ENCODE data around the gene SHISA6. TPM values are rescaled to one million over a fixed set of nuclear protein-coding genes. Genes with fewer than 3 reads are reported as not detected.

SHISA6 gene
- total RNA-seq, 1 donor from 2014 or later, result 1.4 TPM

- H3K36me3 Mint-ChIP-seq (ENCODE audit: low read depth), result no peaks in the 10 kb centered on the region
- H3K4me1 Mint-ChIP-seq, result no peaks in the 10 kb centered on the region
- H3K27ac Mint-ChIP-seq (ENCODE audit: unreplicated experiment), result no peak overlapping the region
- no peak for DNase-seq (ENCODE audit: low read depth, low spot score)
- H3K27me3 Mint-ChIP-seq (ENCODE audit: low read depth), result no peaks in the 10 kb centered on the region
- peaks cover 2% of the 10 kb centered on the region for H3K9me3 Mint-ChIP-seq
- no peak overlapping the region for H3K4me3 Mint-ChIP-seq
- TF ChIP-seq, protein P1, sequence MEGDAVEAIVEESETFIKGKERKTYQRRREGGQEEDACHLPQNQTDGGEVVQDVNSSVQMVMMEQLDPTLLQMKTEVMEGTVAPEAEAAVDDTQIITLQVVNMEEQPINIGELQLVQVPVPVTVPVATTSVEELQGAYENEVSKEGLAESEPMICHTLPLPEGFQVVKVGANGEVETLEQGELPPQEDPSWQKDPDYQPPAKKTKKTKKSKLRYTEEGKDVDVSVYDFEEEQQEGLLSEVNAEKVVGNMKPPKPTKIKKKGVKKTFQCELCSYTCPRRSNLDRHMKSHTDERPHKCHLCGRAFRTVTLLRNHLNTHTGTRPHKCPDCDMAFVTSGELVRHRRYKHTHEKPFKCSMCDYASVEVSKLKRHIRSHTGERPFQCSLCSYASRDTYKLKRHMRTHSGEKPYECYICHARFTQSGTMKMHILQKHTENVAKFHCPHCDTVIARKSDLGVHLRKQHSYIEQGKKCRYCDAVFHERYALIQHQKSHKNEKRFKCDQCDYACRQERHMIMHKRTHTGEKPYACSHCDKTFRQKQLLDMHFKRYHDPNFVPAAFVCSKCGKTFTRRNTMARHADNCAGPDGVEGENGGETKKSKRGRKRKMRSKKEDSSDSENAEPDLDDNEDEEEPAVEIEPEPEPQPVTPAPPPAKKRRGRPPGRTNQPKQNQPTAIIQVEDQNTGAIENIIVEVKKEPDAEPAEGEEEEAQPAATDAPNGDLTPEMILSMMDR (conservative IDR thresholded peaks at IDR 0.05), result no peak
Measured at GRCh38 chr17:11582217-11582616, 341.2 kb downstream of the SHISA6 start.

GRCh38 chr17:11583306-11583992, 342.4 kb downstream of the SHISA6 start:
- TF ChIP-seq, protein P1 (conservative IDR thresholded peaks at IDR 0.05), result no peak
- Mint-ChIP-seq H3K36me3 (ENCODE audit: low read depth) (no peaks in the 10 kb centered on the region), H3K4me3 (no peak overlapping the region), H3K4me1 (no peaks in the 10 kb centered on the region), H3K9me3 (peaks cover 2% of the 10 kb centered on the region), H3K27me3 (ENCODE audit: low read depth) (no peaks in the 10 kb centered on the region), H3K27ac (ENCODE audit: unreplicated experiment) (no peak overlapping the region)
- no peak for DNase-seq (ENCODE audit: low read depth, low spot score)

GRCh38 chr17:11589716-11590115, 348.7 kb downstream of the SHISA6 start:
- DNase-seq (ENCODE audit: low read depth, low spot score), result no peak
- no peaks in the 10 kb centered on the region for H3K4me1 Mint-ChIP-seq

GRCh38 chr17:11598274-11599221, 357.5 kb downstream of the SHISA6 start, which contains the start of gene DNAH9:
Gene DNAH9 (plus strand): TSS chr17:11598470. CDS start chr17:11598499, 29 bp downstream.
- Mint-ChIP-seq H3K4me3 (peak within 1 kb of the TSS; percentile 84), H3K36me3 (ENCODE audit: low read depth) (no peaks in the 10 kb centered on the region), H3K9me3 (no peaks in the 10 kb centered on the region), H3K27ac (ENCODE audit: unreplicated experiment) (no peak within 1 kb of the TSS), H3K27me3 (ENCODE audit: low read depth) (peaks cover 21% of the 10 kb centered on the region), H3K4me1 (peaks cover 10% of the 10 kb centered on the region)
- TF ChIP-seq, protein P1 (conservative IDR thresholded peaks at IDR 0.05), result no peak
- DNase-seq (ENCODE audit: low read depth, low spot score), result peak; percentile 92

More at GRCh38 chr17:11589716-11590115, 348.7 kb downstream of the SHISA6 start:
- H3K27ac Mint-ChIP-seq (ENCODE audit: unreplicated experiment), result no peak overlapping the region
- no peaks in the 10 kb centered on the region for H3K27me3 Mint-ChIP-seq (ENCODE audit: low read depth)
- H3K36me3 Mint-ChIP-seq (ENCODE audit: low read depth), result no peaks in the 10 kb centered on the region
- no peaks in the 10 kb centered on the region for H3K9me3 Mint-ChIP-seq
- TF ChIP-seq, protein P1 (conservative IDR thresholded peaks at IDR 0.05), result no peak
- no peak overlapping the region for H3K4me3 Mint-ChIP-seq

GRCh38 chr17:11601661-11602060, 360.6 kb downstream of the SHISA6 start:
- H3K4me3 Mint-ChIP-seq, result no peak overlapping the region
- H3K9me3 Mint-ChIP-seq, result no peaks in the 10 kb centered on the region
- DNase-seq (ENCODE audit: low read depth, low spot score), result no peak
- no peaks in the 10 kb centered on the region for H3K36me3 Mint-ChIP-seq (ENCODE audit: low read depth)
- no peak overlapping the region for H3K27ac Mint-ChIP-seq (ENCODE audit: unreplicated experiment)
- peaks cover 10% of the 10 kb centered on the region for H3K4me1 Mint-ChIP-seq
- H3K27me3 Mint-ChIP-seq (ENCODE audit: low read depth), result peaks cover 13% of the 10 kb centered on the region
- TF ChIP-seq, protein P1 (conservative IDR thresholded peaks at IDR 0.05), result no peak
